CD14-positive monocyte (primary cell): ENCODE data around the gene FAM50A. TPM values are rescaled to one million over a fixed set of nuclear protein-coding genes. Genes with fewer than 3 reads are reported as not detected.
A peak's percentile ranks its signal among the peaks of the same experiment; 100 is the strongest.

Source experiments
- DNase-seq, 3 donors: peaks; one replicate each; pipeline ENCODE4 v3.0.0-alpha.2; 2011 to 2022
- H2AFZ ChIP-seq: 2 replicates; pipeline ENCODE4 v1.6.0; 2012; ENCODE audit warnings: mild to moderate bottlenecking, low read depth, low read length, inconsistent platforms; ENCODE audit not compliant: insufficient read depth, poor library complexity, severe bottlenecking
- H3K27ac ChIP-seq, 2 donors: 1 replicate in 1 of 2; 2 replicates in 1 of 2; pipeline ENCODE4 v1.5.1; 2012 to 2013; ENCODE audit warnings: low read length in 2 of 2, control low read depth in 1 of 2, inconsistent platforms in 1 of 2, low read depth in 1 of 2, mild to moderate bottlenecking in 1 of 2
- H3K27me3 ChIP-seq, 2 donors: one replicate each; pipeline versions ENCODE4 v1.6.0 to v1.6.1; 2011 to 2013; ENCODE audit warnings: low read length in 2 of 2; ENCODE audit not compliant: control insufficient read depth in 2 of 2, insufficient read depth in 2 of 2
- H3K36me3 ChIP-seq, 2 donors: replicated peaks in 1 of 2; 1 replicate in 1 of 2; 2 replicates in 1 of 2; pipeline versions ENCODE4 v1.5.1 to v1.6.1; 2012 to 2013; ENCODE audit warnings: low read length in 2 of 2, control low read depth in 1 of 2, inconsistent platforms in 1 of 2, mild to moderate bottlenecking in 1 of 2; ENCODE audit not compliant: insufficient read depth in 2 of 2, control insufficient read depth in 1 of 2
- H3K4me1 ChIP-seq, 2 donors: 1 replicate in 1 of 2; 2 replicates in 1 of 2; pipeline versions ENCODE4 v1.5.1 to v1.6.1; 2012 to 2013; ENCODE audit warnings: low read length in 2 of 2, control low read depth in 1 of 2, inconsistent platforms in 1 of 2, mild to moderate bottlenecking in 1 of 2, moderate library complexity in 1 of 2; ENCODE audit not compliant: insufficient read depth in 2 of 2, control insufficient read depth in 1 of 2
- H3K4me2 ChIP-seq: replicated peaks from 2 replicates; pipeline ENCODE3; 2012; ENCODE audit warnings: low read length, moderate library complexity, mild to moderate bottlenecking; ENCODE audit not compliant: poor library complexity, severe bottlenecking; ENCODE audit errors: extremely low read depth
- H3K4me3 ChIP-seq, 3 experiments: fragments of 200-600 bp in 1 of 3; sonication (generic) in 1 of 3; replicated peaks in 1 of 3; 1 replicate in 2 of 3; 2 replicates in 1 of 3; pipeline ENCODE4 v1.5.1; 2011 to 2013; ENCODE audit warnings: low read length in 3 of 3, mild to moderate bottlenecking in 3 of 3, control low read depth in 2 of 3, low read depth in 2 of 3, inconsistent platforms in 1 of 3, moderate library complexity in 1 of 3
- H3K79me2 ChIP-seq: 2 replicates; pipeline ENCODE4 v1.6.0; 2012; ENCODE audit warnings: mild to moderate bottlenecking, control low read depth, inconsistent platforms, low read length, moderate library complexity; ENCODE audit not compliant: insufficient read depth
- H3K9ac ChIP-seq: 2 replicates; pipeline ENCODE4 v1.6.0; 2017; ENCODE audit warnings: low read length, mild to moderate bottlenecking; ENCODE audit not compliant: insufficient read depth, poor library complexity, severe bottlenecking
- H3K9me3 ChIP-seq, 2 donors: replicated peaks in 1 of 2; 1 replicate in 1 of 2; 2 replicates in 1 of 2; pipeline versions ENCODE4 v1.5.1 to v1.6.1; 2012 to 2013; ENCODE audit warnings: low read length in 2 of 2, control low read depth in 1 of 2; ENCODE audit not compliant: control insufficient read depth in 1 of 2, insufficient read depth in 1 of 2
- H4K20me1 ChIP-seq: 2 replicates; pipeline ENCODE4 v1.6.0; 2012; ENCODE audit warnings: mild to moderate bottlenecking, low read length, control low read depth, moderate library complexity; ENCODE audit not compliant: insufficient read depth
- H3K27ac Mint-ChIP-seq, 7 donors: one replicate each; pipeline ENCODE4 v1.8.0; 2020; ENCODE audit warnings: mild to moderate bottlenecking in 7 of 7, mixed read lengths in 7 of 7, moderate library complexity in 6 of 7, inconsistent platforms in 2 of 7
- H3K27me3 Mint-ChIP-seq, 3 donors: one replicate each; pipeline ENCODE4 v1.8.0; 2021 to 2022; ENCODE audit warnings: low read depth in 3 of 3, mild to moderate bottlenecking in 3 of 3, mixed read lengths in 3 of 3, moderate library complexity in 3 of 3, inconsistent platforms in 1 of 3
- H3K36me3 Mint-ChIP-seq, 2 donors: one replicate each; pipeline ENCODE4 v1.8.0; 2020; ENCODE audit warnings: mixed read lengths in 2 of 2, inconsistent platforms in 1 of 2, mild to moderate bottlenecking in 1 of 2
- H3K4me1 Mint-ChIP-seq: one replicate; pipeline ENCODE4 v1.8.0; 2020; ENCODE audit warnings: mild to moderate bottlenecking, mixed read lengths
- H3K4me3 Mint-ChIP-seq, 2 donors: one replicate each; pipeline ENCODE4 v1.8.0; 2020; ENCODE audit warnings: mild to moderate bottlenecking in 2 of 2, mixed read lengths in 2 of 2, moderate library complexity in 1 of 2
- H3K9me3 Mint-ChIP-seq, 7 donors: one replicate each; pipeline ENCODE4 v1.8.0; 2020 to 2022; ENCODE audit warnings: mixed read lengths in 7 of 7, mild to moderate bottlenecking in 6 of 7, moderate library complexity in 6 of 7, inconsistent platforms in 2 of 7
- WGBS: methylation state at CpG from one replicate; pipeline ENCODE4 v1.1.5; 2013; ENCODE audit warnings: missing lambda C conversion rate; ENCODE audit not compliant: insufficient coverage; 5-methylcytosine and 5-hydroxymethylcytosine counted together
- intact Hi-C, 2 donors: fragments of 100-400 bp; cut with micrococcal nuclease; formaldehyde crosslinking; loops; one replicate each; pipeline versions ENCODE4 v1.15.0 to v1.15.1; 2023
- polyA plus RNA-seq, 3 donors: library from polyadenylated mRNA; depleted of rRNA in 1 of 3; unstranded in 2 of 3; stranded (reverse) in 1 of 3; fragments of 300-500 nt in 2 of 3; fragments of >200 nt in 1 of 3; fragmentation: Illumina TruSeq in 2 of 3; gene quantifications; 1 replicate in 2 of 3; 2 replicates in 1 of 3; pipeline ENCODE4 v1.2.3, GENCODE V29; 2012 to 2021
- TF ChIP-seq, protein P1 (sequence below): fragments of 200-600 bp; IDR thresholded peaks from one replicate; pipeline ENCODE4 v1.8.0; 2022; ENCODE audit warnings: antibody characterized with exemption, mild to moderate bottlenecking

Gene FAM50A
- polyA plus RNA-seq, 3 donors = 23.9 to 88.9 (median 46.4) TPM

DNA sequence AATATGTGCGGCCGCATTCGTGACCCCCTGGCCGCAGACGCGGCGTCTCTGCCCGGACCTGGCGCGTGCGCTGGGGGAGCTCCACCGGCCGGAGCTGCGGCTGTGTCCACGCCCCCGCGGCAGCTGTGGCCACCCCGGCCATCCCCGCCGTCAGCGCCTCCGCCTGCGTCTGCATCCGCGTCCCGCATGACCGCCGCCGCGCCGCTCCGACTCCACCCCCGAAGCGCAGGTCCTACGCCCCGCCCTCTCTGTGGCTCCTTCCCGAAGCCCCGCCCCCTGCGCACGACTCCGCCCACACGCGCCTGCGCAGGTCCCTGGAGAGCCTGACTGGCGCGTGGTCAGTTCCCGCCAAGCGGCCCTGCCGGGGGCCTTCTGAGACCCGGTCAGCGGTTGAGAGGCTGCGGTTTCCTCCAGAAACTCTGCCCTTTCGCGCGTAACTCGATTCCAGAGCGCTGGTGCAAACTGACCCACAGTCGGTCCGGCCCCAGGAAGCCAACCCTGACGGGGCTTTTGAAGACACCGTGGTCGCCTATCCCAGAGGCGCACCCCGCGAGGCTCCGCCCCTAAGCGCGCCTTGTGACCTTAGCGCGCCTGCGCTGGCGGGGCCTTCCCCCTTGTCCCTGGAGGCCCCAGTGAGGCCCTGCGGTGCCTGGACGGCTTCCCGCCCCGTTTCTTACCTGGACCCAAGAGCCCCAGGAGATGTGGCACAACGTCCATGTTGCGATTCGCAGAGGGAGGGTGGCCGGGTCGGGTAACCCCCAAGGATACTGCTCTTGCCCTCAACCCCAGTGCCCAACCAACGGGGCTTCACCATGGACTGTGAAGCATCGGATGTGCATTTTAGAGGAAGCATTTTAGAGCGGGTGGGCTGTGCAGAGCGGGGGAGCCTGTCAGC, 35.0 kb downstream of the FAM50A start, which contains the start of gene LAGE3:
Gene LAGE3 (minus strand): TSS at position 554 of the 895 bp plus-strand sequence. CDS start 366 bp downstream, at position 188.
- H3K36me3 ChIP-seq = no peaks in the 10 kb centered on the region
- peak within 1 kb of the TSS; percentile 65 for H3K9ac ChIP-seq
- TF ChIP-seq, protein P1, sequence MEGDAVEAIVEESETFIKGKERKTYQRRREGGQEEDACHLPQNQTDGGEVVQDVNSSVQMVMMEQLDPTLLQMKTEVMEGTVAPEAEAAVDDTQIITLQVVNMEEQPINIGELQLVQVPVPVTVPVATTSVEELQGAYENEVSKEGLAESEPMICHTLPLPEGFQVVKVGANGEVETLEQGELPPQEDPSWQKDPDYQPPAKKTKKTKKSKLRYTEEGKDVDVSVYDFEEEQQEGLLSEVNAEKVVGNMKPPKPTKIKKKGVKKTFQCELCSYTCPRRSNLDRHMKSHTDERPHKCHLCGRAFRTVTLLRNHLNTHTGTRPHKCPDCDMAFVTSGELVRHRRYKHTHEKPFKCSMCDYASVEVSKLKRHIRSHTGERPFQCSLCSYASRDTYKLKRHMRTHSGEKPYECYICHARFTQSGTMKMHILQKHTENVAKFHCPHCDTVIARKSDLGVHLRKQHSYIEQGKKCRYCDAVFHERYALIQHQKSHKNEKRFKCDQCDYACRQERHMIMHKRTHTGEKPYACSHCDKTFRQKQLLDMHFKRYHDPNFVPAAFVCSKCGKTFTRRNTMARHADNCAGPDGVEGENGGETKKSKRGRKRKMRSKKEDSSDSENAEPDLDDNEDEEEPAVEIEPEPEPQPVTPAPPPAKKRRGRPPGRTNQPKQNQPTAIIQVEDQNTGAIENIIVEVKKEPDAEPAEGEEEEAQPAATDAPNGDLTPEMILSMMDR = no peak
- peak within 1 kb of the TSS; percentile 82 to 86 for H3K27ac ChIP-seq
- peak; percentile 84 to 93 (median 90) for DNase-seq
- 0% methylated on average over 61 of the region's 85 CpGs for WGBS
- H3K27me3 ChIP-seq = no peaks in the 10 kb centered on the region
- H3K9me3 Mint-ChIP-seq = peaks cover 0 to 6% (median 2%) of the 10 kb centered on the region in 7 donors
- peaks cover 0 to 6% of the 10 kb centered on the region in 2 donors for H3K36me3 Mint-ChIP-seq
- H3K9me3 ChIP-seq = no peaks in the 10 kb centered on the region
- peaks cover 10% of the 10 kb centered on the region for H3K4me1 Mint-ChIP-seq
- peak within 1 kb of the TSS; percentile 70 to 75 for H3K4me3 Mint-ChIP-seq
- H3K27ac Mint-ChIP-seq = peak within 1 kb of the TSS; percentile 82 to 94 (median 90)
- intact Hi-C loops = loop anchor here in 1 of 2 donors (5.0 kb wide), 1 partner anchor 37 kb away; the partner anchor contains the start of gene FAM50A
- peak within 1 kb of the TSS; percentile 73 for H2AFZ ChIP-seq
- peaks cover 17 to 20% of the 10 kb centered on the region in 2 donors for H3K4me1 ChIP-seq
- H3K4me3 ChIP-seq = peak within 1 kb of the TSS; percentile 32 to 71 (median 42)
- H3K27me3 Mint-ChIP-seq = peaks cover 2 to 24% (median 3%) of the 10 kb centered on the region in 3 donors
- H4K20me1 ChIP-seq = no peaks in the 10 kb centered on the region
- peak within 1 kb of the TSS; percentile 70 for H3K4me2 ChIP-seq
- no peaks in the 10 kb centered on the region for H3K79me2 ChIP-seq

DNA sequence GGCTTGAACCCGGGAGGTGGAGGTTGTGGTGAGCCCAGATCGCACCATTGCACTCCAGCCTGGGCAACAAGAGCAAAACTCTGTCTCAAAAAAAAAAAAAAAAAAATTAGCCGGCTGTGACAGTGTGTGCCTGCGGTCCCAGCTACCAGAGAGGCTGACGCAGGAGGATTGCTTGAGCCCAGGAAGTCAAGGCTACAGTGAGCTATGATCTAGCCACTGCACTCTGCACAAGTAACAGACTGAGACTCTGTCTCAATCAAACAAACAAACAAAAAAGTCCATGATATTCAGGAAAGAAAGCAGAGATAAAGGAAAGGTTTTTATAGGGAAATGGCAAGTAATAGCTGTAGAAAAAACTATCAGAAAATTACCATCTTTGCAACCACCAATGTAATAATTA, 37.3 kb downstream of the FAM50A start:
- WGBS = no CpG with 5 or more reads among the region's 5 CpGs
- TF ChIP-seq, protein P1 = no peak
- peak overlapping the region in 1 of 7 donors; percentile 66 for H3K27ac Mint-ChIP-seq

More for the DNA sequence above, 37.3 kb downstream of the FAM50A start:
- H3K36me3 ChIP-seq = peaks cover 0 to 3% of the 10 kb centered on the region in 2 donors
- no peak for DNase-seq
- Mint-ChIP-seq H3K27me3 (peaks cover 2 to 23% (median 3%) of the 10 kb centered on the region in 3 donors), H3K4me3 (no peak overlapping the region), H3K9me3 (peaks cover 0 to 6% (median 1%) of the 10 kb centered on the region in 7 donors), H3K36me3 (peaks cover 0 to 6% of the 10 kb centered on the region in 2 donors), H3K4me1 (peaks cover 25% of the 10 kb centered on the region)
- no peak overlapping the region for H3K4me3 ChIP-seq
- H3K27me3 ChIP-seq = no peaks in the 10 kb centered on the region
- no peak overlapping the region for H3K9ac ChIP-seq
- H3K4me2 ChIP-seq = no peak overlapping the region
- intact Hi-C loops = no loop called here
- H2AFZ ChIP-seq = no peak overlapping the region
- no peaks in the 10 kb centered on the region for H4K20me1 ChIP-seq
- peaks cover 15% of the 10 kb centered on the region for H3K79me2 ChIP-seq
- H3K9me3 ChIP-seq = no peaks in the 10 kb centered on the region
- H3K4me1 ChIP-seq = peaks cover 35 to 42% of the 10 kb centered on the region in 2 donors
- no peak overlapping the region for H3K27ac ChIP-seq
